Nephron (organoid): ENCODE data around the gene CCDC196.

Experiments used
- H3K27ac Mint-ChIP-seq, 3 experiments: 2 replicates each; pipeline ENCODE4 v1.8.0; 2020; ENCODE audit warnings: mixed read lengths in 3 of 3, mild to moderate bottlenecking in 2 of 3, moderate library complexity in 1 of 3
- H3K27me3 Mint-ChIP-seq: 2 replicates; pipeline ENCODE4 v1.8.0; 2021; ENCODE audit warnings: low read depth, mild to moderate bottlenecking, moderate library complexity, mixed read lengths
- H3K36me3 Mint-ChIP-seq: 2 replicates; pipeline ENCODE4 v1.8.0; 2020; ENCODE audit warnings: low read depth, mixed read lengths
- H3K4me1 Mint-ChIP-seq: 2 replicates; pipeline ENCODE4 v1.8.0; 2020; ENCODE audit warnings: mixed read lengths
- H3K4me3 Mint-ChIP-seq, 3 experiments: 2 replicates each; pipeline ENCODE4 v1.8.0; 2020; ENCODE audit warnings: mild to moderate bottlenecking in 3 of 3, mixed read lengths in 3 of 3, moderate library complexity in 2 of 3
- H3K9me3 Mint-ChIP-seq: 2 replicates; pipeline ENCODE4 v1.8.0; 2020; ENCODE audit warnings: mixed read lengths
- CTCF ChIP-seq, 3 experiments: fragments of 200-600 bp; sonication (generic); IDR thresholded peaks; one replicate each; pipeline ENCODE4 v1.5.0; 2021; ENCODE audit warnings: antibody characterized with exemption in 3 of 3; ENCODE audit not compliant: unreplicated experiment in 3 of 3

Gene CCDC196

GRCh38 chr14:66509874-66510273, 23.7 kb downstream of the CCDC196 start:
- Mint-ChIP-seq H3K27me3 (peaks cover 18% of the 10 kb centered on the region), H3K4me3 (peak overlapping the region; percentile 85 to 89 (median 86)), H3K36me3 (no peaks in the 10 kb centered on the region), H3K27ac (no peak overlapping the region), H3K9me3 (no peaks in the 10 kb centered on the region), H3K4me1 (peaks cover 17% of the 10 kb centered on the region)
- no peak for TF ChIP-seq CTCF (IDR thresholded peaks at IDR 0.05; ENCODE audit: unreplicated experiment in 3 of 3)

GRCh38 chr14:66511849-66512248, 25.7 kb downstream of the CCDC196 start:
- Mint-ChIP-seq H3K27ac (no peak overlapping the region), H3K4me1 (peaks cover 16% of the 10 kb centered on the region), H3K9me3 (no peaks in the 10 kb centered on the region)

GRCh38 chr14:66514213-66514612, 28.0 kb downstream of the CCDC196 start:
- no peak overlapping the region for H3K27ac Mint-ChIP-seq
- H3K4me3 Mint-ChIP-seq: no peak overlapping the region
- H3K36me3 Mint-ChIP-seq: peaks cover 4% of the 10 kb centered on the region
- H3K27me3 Mint-ChIP-seq: peaks cover 17% of the 10 kb centered on the region
- peaks cover 5% of the 10 kb centered on the region for H3K9me3 Mint-ChIP-seq
- TF ChIP-seq CTCF (IDR thresholded peaks at IDR 0.05; ENCODE audit: unreplicated experiment in 3 of 3): no peak
- H3K4me1 Mint-ChIP-seq: peaks cover 11% of the 10 kb centered on the region

More at GRCh38 chr14:66511849-66512248, 25.7 kb downstream of the CCDC196 start:
- Mint-ChIP-seq H3K36me3 (no peaks in the 10 kb centered on the region), H3K4me3 (peak overlapping the region in 1 of 3 experiments; percentile 16), H3K27me3 (peaks cover 18% of the 10 kb centered on the region)
- TF ChIP-seq CTCF (IDR thresholded peaks at IDR 0.05; ENCODE audit: unreplicated experiment in 3 of 3): no peak

DNA sequence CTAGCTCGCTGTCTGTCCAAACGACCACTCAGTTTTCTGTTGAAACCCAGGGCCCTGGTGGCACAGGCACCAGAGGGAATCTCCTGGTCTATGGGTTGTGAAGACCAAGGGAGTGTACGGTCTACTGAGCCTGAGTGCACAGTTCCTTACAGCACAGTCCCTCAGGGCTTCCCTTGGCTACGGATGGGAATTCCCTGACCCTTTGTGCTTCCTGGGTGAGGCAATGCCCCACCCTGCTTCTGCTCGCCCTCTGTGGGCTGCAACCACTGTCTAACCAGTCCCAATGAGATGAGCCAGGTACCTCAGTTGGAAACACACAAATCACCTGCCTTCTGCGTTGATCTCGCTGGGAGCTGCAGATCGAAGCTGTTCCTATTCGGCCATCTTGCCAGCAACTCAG, 44.4 kb downstream of the CCDC196 start:
- no peaks in the 10 kb centered on the region for H3K27me3 Mint-ChIP-seq
- no peak overlapping the region for H3K27ac Mint-ChIP-seq
- peaks cover 35% of the 10 kb centered on the region for H3K36me3 Mint-ChIP-seq
- no peaks in the 10 kb centered on the region for H3K4me1 Mint-ChIP-seq
- H3K4me3 Mint-ChIP-seq: no peak overlapping the region
- H3K9me3 Mint-ChIP-seq: peaks cover 29% of the 10 kb centered on the region
- TF ChIP-seq CTCF (IDR thresholded peaks at IDR 0.05; ENCODE audit: unreplicated experiment in 3 of 3): no peak

DNA sequence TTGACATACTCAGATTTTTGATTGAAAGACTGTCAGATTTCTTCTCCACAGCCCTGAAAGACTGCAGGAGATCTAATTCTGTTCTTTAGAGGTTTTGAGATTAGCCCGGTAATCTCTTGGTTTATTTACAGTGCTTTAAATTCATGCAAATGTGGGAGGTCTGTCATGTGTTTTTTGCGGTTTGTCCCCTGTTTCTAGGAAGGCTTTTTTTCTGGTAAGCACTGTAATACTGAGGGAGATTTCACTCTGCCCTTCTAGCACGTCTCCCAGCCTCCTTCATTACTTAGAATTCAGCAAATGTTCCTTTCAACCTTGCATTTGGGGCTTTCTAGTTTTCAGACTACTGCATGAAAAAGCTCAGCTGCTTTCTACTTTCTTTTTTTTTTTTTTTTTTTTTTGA, 52.9 kb downstream of the CCDC196 start:
- Mint-ChIP-seq H3K27me3 (no peaks in the 10 kb centered on the region), H3K27ac (no peak overlapping the region), H3K4me1 (no peaks in the 10 kb centered on the region), H3K9me3 (peaks cover 2% of the 10 kb centered on the region), H3K36me3 (no peaks in the 10 kb centered on the region), H3K4me3 (no peak overlapping the region)
- no peak for TF ChIP-seq CTCF (IDR thresholded peaks at IDR 0.05; ENCODE audit: unreplicated experiment in 3 of 3)

GRCh38 chr14:66540038-66540437, 53.9 kb downstream of the CCDC196 start:
- Mint-ChIP-seq H3K9me3 (peaks cover 2% of the 10 kb centered on the region), H3K27ac (no peak overlapping the region), H3K4me1 (no peaks in the 10 kb centered on the region), H3K27me3 (no peaks in the 10 kb centered on the region), H3K36me3 (no peaks in the 10 kb centered on the region), H3K4me3 (no peak overlapping the region)
- no peak for TF ChIP-seq CTCF (IDR thresholded peaks at IDR 0.05; ENCODE audit: unreplicated experiment in 3 of 3)
